GM20000 (cell line): ENCODE measurements around the gene PTPRN2.

ENCODE experiments used
- DNase-seq: peaks from one replicate; pipeline ENCODE4 v3.0.0; 2012; ENCODE audit warnings: low spot score
- CTCF ChIP-seq: IDR thresholded peaks from 2 replicates; pipeline ENCODE4 v1.5.1; 2012; ENCODE audit warnings: mild to moderate bottlenecking, control low read depth; ENCODE audit errors: extremely low read depth, missing control alignments

The PTPRN2 gene

DNA sequence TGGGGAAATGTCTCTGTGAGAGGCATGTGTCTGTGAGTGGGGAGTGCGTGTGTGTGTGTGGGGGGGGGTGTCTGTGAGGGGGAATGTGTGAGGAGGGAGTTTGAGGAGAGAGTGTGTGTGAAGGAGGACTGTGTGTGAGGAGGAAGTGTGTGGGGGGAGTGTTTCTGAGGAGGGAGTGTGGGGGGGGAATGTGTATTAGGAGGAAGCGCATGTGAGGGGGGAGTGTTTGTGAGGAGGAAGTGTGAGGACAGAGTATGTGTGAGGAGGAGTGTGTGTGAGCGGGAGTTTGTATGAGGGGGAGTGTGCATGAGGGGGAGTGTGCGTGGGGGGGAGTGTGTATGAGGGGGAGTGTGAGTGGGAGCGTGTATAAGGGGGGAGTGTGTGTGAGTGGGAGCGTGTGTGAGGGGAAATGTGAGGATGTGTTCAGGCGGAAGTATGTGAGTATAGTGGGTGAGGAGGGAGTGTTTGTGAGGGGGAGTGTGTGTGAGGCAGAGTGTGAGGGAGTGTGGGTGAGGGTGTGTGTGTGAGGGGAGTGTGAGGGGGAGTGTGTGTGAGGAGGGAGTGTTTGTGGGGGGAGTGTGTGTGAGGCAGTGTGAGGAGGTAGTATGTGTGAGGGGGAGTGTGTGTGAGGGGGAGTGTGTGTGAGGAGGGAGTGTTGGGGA, 21.8 kb upstream of the PTPRN2 start:
- TF ChIP-seq CTCF, result no peak
- no peak for DNase-seq

DNA sequence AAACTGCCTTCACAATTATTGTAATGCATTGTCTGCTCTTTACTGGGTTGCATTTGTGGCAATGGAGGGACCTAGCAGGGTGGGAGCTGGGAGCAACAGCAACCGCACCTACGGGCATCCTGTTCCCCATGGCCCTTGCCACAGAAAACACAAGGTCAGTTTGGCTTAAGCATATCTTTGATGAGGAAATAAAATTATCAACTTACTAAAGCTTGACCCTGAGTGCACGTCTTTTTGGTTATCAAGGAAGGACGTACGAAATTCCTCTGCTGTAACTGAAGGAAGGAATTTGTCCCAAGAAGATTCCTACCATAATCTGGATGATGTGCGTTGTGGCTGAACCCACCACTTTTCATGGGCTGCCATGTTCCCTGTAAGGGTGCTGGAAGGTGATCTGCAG, 19.9 kb upstream of the PTPRN2 start:
- no peak for DNase-seq
- no peak for TF ChIP-seq CTCF

- TF ChIP-seq CTCF, result no peak
- DNase-seq, result no peak
Measured at GRCh38 chr7:158606671-158607424, 19.2 kb upstream of the PTPRN2 start.

DNA sequence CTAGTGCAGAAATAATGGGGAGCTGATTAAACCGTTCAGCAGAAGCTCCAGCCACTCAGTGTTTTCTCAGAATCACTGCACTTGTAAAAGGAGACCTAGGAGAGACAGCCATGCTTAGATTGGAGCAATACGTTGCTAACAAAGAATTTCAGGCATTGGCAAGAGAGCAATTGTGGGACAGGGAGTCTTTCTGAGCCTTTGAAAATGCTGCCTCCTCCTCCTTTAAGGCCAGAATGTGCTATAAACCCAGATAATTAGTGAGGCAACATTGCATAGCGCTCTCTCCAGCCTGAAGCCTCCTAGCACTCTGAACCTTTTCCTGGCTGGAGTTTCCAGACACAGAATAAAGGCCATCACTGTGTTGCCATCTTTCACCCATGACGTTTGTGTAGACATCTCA, 18.5 kb upstream of the PTPRN2 start:
- DNase-seq, result no peak

DNA sequence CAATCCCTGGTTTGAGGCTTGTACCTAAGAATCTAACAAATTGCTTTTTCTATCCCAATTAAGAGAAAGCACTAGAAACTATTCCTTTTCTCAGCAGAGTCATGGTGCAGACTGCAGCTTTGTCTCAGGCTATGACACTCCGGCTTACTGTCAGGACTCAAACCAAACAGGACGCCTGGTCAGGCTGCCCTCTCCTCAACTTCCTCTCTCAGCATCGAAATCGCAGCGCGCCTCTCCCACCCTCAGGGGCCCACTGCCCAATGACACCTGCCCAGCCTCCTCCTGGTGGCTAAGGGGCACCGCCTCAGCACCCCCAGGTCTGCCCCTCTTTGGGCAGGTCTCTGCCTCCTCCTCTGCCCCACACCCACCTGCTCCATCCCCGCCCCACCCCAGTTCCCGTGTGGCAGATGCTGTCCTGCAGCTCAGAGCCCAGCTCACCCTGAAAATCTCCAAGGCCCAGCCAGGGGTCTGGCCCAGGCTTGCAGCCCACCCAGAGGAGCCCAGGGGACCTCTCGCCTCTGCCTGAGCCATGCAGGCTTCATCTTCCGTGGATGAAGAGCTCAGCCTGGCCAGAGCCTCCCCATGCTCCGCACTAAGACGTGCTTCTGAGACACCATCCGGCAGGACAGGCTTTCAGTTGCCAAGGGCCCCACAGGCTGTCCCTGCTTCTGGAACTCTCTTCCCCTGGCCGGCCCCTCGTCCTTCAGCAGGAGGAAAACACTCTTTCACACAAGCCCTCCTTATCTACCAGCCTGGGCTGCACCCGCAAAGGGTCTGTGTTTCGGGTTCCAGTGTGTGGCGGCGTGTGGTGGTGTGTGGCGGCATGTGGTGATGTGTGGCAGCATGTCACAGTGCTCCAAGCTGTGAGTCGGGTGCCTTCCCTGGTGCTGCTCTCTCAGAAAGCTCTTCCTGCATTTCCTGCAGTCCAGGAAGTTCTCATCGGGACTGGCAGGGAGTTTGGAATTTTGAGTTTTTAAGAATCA, 16.4 kb upstream of the PTPRN2 start:
- no peak for TF ChIP-seq CTCF
- no peak for DNase-seq

More for the DNA sequence above, 18.5 kb upstream of the PTPRN2 start:
- no peak for TF ChIP-seq CTCF

DNA sequence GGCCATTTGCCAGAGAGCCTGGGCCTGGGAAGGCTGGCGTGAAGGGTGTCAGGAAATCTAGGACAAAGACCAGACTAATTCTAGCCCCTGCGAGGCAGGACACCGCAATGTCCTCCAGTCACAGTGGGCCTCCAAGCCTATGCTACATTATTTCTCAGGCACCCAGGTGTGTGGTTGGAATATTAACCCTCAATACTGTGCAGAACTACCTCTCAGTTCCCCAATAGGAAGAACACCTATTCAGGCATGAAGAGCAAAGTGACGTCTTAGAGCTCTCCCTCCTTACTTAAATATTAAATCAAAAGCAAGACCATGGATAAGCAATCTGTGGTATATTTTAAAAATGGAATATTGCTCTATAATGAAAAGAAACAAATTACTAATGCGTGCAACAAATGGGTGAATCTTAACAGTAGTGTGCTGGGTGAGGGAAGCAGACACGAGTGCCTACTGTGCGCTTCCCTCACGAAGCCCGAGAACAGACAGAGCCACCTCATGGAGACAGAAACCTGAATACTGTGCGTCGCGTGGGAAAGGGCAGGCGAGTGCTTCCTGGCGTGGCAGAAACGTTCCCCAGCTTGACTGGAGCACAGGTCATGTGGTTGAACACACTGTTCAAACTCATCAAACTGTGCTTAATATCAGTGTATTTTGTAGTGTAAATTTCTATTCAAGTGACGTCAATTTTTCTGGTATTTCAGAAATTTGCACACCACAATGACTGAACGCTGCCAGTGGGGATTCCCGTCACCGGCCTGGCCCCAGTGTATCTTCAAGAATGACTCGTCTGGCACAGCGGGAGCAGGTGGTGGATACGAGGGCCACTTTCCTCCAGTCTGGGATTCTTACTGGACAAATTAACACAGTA, 15.5 kb upstream of the PTPRN2 start:
- DNase-seq, result no peak
- TF ChIP-seq CTCF, result no peak
